Neural progenitor cell (in vitro differentiated cells): ENCODE results near the gene ZKSCAN5.

Source experiments
- EZH2 ChIP-seq: fragments of 200-600 bp; sonication (generic); IDR thresholded peaks from 2 replicates; pipeline ENCODE4 v1.6.1; 2017; ENCODE audit warnings: antibody characterized with exemption, mild to moderate bottlenecking, moderate library complexity
- TF ChIP-seq, protein P1 (sequence below): fragments of 200-600 bp; sonication (generic); IDR thresholded peaks from 2 replicates; pipeline ENCODE4 v1.5.1; 2017; ENCODE audit warnings: antibody characterized with exemption, mild to moderate bottlenecking

DNA sequence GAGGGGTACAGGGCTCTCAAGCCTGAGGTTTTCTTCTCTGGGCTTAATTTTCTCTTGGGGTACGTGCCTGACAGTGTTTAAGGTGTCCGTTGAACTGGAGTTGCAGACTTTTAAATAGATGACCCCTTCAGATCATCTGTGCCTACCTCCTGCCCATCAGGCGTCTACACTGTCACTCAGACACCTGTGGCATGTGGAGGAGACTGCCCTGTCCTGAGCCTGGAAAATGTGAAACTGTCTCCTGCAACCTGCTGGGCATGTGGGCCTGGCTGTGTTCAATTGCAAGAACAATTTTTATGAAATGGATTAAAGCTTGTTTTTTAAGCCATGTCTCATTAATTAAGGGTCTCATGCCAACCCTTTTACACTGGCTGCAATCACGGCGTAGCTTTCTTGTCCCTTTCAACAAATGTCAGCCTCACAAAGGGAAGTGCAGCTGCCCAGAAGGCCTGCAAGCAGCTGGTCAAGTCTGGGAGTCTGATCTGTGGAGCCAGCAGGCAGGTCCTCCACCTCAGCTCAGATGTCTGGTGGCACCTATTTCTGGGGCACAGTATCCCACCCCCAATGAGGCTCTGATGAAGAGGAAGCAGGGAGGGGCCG is 47.3 kb upstream of the ZKSCAN5 start:
- TF ChIP-seq, protein P1, sequence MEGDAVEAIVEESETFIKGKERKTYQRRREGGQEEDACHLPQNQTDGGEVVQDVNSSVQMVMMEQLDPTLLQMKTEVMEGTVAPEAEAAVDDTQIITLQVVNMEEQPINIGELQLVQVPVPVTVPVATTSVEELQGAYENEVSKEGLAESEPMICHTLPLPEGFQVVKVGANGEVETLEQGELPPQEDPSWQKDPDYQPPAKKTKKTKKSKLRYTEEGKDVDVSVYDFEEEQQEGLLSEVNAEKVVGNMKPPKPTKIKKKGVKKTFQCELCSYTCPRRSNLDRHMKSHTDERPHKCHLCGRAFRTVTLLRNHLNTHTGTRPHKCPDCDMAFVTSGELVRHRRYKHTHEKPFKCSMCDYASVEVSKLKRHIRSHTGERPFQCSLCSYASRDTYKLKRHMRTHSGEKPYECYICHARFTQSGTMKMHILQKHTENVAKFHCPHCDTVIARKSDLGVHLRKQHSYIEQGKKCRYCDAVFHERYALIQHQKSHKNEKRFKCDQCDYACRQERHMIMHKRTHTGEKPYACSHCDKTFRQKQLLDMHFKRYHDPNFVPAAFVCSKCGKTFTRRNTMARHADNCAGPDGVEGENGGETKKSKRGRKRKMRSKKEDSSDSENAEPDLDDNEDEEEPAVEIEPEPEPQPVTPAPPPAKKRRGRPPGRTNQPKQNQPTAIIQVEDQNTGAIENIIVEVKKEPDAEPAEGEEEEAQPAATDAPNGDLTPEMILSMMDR = no peak
- no peak for TF ChIP-seq EZH2
